Measurements from ENCODE around the gene RGS17.

Gene RGS17

GRCh38 chr6:153076431-153076830, 54.7 kb downstream of the RGS17 start:
- DNase-seq, result no peak

DNA sequence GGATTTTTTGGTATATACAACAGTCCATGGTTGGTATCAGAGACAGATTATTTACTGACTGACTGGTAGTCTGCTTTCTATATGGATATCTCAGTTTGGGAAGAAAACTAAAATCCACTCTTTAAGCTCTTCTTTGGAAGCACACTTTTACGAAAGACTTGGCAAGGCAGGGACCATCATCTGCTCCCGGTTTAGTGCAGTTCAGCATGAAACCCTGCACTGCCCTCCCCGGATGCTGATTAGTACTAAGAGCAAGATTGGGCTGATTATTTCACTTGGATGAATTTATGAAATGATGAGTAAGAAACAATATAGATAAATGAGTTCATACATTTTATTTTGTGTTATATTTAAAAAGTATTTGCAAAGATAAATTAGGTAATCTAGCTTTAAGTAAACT, 56.3 kb downstream of the RGS17 start:
- DNase-seq, result no peak

DNA sequence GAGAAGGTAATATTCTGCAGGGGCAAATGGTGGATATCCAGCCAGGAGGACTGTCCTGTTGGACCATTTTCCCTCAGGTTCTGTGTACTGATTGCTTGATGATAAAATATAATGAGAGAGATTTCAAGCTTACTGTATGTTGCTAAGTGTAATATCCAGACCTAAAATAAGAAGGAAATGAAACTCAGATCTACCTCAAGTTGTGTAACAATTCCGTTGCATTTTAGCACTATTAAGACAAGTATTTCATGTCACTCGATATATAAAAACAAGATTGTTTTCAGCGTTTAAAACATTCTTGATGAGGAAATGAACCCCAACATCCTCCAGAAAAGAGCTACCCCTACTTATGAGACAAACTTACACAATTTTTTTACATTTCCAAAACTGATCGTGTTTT, 57.2 kb downstream of the RGS17 start:
- no peak for DNase-seq

DNA sequence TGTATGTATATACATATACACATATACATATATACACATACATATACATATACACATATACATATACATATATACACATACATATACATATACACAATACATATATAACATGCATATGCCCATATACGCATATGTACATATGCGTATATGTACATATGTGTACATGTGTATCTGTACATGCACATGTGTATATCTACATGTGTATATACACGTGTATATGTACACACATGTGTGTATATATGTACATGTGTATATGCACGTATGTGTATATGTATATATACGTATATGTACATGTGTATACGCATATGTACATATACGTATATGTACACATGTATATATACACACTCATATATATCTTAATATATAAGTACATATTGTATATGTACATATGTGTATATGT, 60.3 kb downstream of the RGS17 start:
- no peak for DNase-seq

DNA sequence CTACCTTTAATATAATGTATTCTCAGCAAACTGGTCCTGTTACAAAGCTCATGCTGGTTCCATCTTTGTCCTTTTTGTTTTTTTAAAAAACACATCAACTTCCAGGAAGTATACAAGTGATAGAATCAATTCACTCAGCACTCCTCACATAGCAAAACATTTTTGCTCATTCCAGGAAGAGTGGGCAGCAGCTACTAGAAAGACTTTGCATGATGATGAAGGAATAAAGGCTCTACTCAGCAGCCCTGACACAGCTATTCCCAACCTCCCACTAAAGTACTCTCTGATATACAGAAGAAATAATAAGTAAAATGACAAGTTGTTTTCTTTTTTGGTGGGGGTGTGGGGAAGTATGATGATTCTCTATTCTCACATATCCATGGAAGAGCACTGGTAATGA, 61.2 kb downstream of the RGS17 start:
- DNase-seq, result no peak

DNA sequence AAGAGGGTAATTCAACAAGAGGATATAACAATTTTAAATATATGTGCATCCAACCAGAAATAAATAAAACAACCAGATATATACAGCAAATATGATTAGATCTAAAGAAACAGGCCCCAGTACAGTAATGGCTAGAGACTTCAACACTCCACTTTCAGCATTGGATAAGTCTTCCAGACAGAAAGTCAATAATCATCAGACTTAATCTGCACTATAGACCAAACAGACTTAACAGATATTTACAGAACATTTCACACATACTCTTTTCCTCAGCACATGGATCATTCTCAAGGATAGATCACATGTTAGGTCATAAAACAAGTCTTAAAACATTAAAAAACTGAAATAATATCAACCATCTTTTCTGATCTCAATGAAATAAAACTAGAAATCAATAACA, 65.9 kb downstream of the RGS17 start:
- DNase-seq, result no peak

DNA sequence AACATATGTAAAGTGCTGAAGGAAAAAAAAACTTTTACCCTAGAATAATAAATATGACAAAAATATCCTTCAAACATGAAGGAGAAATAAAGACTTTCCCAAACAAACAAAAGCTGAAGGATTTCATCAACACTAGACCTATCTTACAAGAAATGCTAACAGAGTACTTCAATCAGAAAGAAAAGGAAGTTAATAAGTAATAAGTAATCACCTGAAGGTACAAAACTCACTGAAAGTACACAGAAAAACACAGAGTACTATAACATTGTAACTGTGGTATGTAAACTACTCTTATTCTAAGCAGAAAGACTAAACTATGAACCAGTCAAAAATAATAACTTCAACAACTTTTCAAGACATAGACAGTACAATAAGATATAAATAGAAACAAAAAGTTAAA, 67.1 kb downstream of the RGS17 start:
- no peak for DNase-seq

- no peak for DNase-seq
These were observed 68.6 kb downstream of the RGS17 start for GRCh38 chr6:153062516-153062915.

GRCh38 chr6:153059757-153060156, 71.3 kb downstream of the RGS17 start:
- no peak for DNase-seq

- no peak for DNase-seq
These were observed 71.8 kb downstream of the RGS17 start for GRCh38 chr6:153059311-153059710.

GRCh38 chr6:153058909-153059308, 72.2 kb downstream of the RGS17 start:
- no peak for DNase-seq

DNA sequence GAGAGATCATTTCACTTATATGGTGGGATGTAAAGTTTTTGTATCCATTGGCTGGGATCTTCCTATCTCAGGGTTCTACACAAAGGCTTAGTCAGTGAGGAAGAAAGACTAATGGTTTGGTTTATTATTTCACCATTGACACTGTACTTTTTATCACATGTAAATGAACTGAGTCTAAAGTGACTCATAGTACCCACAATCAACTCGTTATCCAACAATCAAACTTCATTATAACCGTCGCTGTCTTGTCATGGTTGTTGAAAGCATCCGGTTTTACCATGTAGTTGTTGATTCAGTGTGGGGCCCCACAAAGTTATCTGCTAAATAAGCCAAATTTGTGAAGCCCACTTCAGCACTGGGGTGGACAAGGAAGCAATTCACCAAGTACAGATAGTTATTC, 72.8 kb downstream of the RGS17 start:
- DNase-seq, result no peak

GRCh38 chr6:153056308-153056707, 74.8 kb downstream of the RGS17 start:
- no peak for DNase-seq

- DNase-seq, result no peak
These were observed 79.3 kb downstream of the RGS17 start for GRCh38 chr6:153051801-153052200.

DNA sequence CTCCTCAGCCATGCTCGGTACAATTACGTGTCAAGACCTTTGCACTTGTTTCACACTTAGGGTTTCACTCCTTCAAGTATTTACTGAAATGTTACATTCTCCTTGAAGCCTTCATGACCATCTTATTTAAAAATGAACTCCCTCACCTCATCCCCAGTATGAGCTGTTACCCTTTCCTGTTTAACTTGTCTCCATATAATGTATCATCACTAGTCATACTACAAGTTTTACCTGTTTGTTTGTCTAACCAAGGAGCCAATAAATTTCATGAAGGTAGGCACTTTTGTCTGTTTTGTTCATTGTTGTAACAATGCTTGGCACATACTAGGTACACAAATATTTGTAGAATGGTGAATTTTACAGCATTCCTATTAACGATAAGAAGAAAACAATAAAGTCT, 82.5 kb downstream of the RGS17 start:
- no peak for DNase-seq

DNA sequence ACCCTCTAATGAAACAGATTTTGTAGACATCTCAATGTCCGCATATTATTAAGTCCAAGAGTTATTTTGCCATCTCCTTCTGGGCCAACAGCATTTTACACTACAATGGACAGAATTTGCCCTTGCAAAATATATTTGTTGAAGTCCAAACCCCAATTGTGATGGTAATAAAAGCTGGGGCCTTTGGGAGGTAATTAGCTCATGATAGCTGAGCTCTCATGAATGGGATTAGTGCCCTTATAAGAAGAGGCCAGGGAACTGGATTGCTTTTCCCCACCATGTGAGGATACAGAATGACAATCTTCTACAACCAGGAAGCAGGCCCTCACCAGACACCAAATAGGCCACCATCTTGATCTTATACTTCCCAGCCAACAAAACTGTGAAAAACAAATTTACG, 83.7 kb downstream of the RGS17 start:
- no peak for DNase-seq

DNA sequence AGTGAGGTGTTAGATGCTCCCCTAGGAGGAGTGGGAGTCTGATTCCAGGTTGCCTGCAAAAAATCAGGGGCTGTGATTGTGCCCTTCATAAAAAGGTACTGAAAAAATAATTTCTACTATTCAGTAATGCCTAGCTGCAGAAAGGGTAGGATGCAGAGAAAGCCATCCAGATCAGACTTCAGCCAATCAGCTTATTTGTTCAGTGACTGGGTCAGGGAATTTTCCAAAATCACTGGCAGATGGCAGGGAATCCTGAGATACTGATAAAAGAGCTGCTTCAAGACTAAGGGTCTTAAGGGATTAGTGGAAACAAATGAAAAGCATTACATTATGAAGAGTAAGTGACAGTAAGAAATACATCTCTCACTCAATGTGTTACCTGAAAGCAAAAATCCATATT, 85.8 kb downstream of the RGS17 start:
- DNase-seq, result no peak

- DNase-seq, result no peak
These were observed 86.8 kb downstream of the RGS17 start for GRCh38 chr6:153044295-153044694.

DNA sequence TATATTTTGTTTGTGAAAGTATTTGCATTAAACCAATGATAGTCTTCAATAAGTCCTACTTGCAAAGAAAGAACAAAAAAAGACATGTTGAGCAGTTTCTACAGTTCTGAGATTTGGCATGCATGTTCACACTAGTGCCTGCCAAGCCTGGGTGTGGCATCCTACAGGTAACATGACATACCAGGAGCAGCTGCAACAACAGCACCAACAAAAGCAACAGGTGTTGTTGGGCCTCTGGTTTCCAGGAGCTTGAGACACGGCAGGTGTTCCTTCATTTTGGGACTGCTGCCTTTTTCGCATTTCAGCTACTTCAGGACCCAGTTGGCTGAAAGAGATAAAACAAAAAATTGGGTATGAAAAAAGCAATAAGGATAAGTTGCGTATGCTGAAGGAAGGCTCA, 87.4 kb downstream of the RGS17 start:
- no peak for DNase-seq

GRCh38 chr6:153038378-153039057, 92.6 kb downstream of the RGS17 start:
- DNase-seq, result no peak

GRCh38 chr6:153034139-153034538, 96.9 kb downstream of the RGS17 start:
- DNase-seq, result no peak

DNA sequence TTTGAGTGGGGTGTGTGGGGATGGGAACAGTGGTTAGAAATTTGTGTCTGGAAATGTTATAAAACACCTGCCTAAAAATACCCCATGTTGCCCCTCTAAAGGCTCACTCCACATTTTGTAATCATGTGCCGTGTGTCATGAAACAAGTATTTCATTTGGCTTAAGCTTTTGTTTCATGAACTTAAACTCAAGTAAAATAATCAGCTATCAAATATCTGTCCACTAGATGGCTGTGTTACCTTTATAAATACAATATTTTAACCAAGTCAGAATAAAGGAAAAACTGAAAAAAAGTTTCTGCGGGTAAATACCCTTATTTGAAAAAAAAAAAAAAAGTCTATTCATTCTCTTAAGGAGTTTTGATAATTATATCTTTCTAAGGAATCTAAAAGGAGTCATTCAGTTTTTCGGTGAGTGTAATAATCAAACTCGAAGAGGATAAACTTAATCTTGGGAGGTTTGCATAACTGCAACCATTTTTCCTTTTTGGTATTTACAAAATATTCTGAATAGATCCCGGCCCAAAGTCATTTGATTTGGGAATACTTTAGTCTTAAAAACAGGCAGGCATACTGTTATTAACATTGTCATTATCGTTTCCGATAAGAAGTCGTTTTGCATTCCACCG, 98.7 kb downstream of the RGS17 start:
- DNase-seq, result no peak

DNA sequence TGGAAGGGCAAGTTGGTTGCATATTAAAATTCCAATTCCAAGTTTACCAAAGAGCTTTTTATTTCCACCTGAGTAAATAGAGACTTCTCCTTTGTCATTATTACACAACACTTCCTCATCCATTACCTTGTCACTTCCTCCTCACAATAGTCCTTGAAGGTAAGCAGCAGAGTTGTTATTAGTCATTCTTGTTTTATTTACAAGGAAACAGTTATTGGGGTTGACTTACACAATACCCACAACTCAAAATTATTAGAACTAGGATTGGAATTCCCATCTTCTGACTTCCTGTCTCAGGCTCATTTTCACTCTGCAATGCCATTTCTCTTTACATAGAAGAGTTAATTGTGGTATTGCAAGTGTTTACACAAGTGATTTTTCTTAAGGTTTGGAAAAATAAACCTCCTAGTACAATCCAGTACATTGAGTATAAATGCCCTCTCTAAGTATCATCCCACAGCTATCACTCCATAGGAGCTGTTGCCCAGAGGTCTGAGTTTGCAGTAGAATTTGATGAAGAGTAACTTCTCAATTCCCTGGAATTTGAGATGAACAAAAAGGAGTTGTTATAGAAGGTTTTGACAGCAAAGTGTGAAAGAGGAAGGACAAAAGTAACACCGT, 99.6 kb downstream of the RGS17 start:
- no peak for DNase-seq

DNA sequence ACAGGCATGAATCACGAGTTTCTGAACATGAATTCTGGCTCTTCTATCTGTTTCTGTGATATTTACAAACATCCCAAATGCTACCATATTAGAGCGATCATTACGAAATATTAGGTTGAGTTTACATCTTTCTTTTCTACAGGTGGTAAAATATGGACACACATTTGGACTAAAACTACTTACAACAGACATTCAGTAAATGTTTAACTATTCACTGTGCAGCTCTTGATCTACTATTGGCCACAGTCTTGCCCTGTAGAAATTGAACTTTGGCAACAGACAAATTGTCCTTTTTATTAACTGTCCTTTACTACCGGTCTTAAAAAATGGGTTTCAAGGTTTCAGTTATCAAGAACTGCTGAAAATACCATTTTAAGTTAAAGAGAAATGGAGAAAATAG, 102.1 kb downstream of the RGS17 start:
- DNase-seq, result no peak

DNA sequence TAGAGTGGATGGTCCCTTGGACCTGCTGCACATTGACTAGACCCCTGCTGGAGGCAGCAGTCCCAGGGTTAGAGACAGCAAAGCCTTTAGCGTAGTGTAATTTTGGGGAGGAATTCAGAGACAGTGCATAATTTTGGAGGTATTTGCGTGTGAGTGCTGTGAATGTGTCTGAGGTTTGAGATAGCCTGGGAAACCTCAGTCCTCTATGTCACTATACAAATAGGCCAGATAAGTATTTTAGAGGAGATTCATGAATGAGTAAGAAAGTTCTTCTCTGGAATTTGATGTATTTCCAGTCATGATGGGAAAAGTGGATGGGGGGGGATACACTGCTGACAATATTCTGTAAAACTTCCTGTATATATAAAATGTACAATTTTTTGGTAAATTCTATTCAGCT, 102.8 kb downstream of the RGS17 start:
- no peak for DNase-seq

Measured in stimulated activated CD4-positive, alpha-beta T cell treated with anti-CD3 and anti-CD28 coated beads, Interleukin-12 subunit alpha, Interleukin-12 subunit beta, amount 100 ng/mL, for 4 hours (primary cell).